GM13977 (cell line): Measurements from ENCODE around the gene WWP2.

ENCODE experiments used
- DNase-seq: peaks from one replicate; pipeline ENCODE4 v3.0.0; 2012; ENCODE audit warnings: low spot score
- in situ Hi-C: fragments of 300-500 bp; cut with MboI; formaldehyde crosslinking; loops from one replicate; pipeline ENCODE4 v1.12.0; 2022; ENCODE audit warnings: low sequenced_read_pairs, low pct_unique_long_range_greater_than_20kb, mixed read lengths, inconsistent platforms; ENCODE audit not compliant: unreplicated experiment
- TF ChIP-seq, protein P1 (sequence below): IDR thresholded peaks from 2 replicates; pipeline ENCODE4 v1.5.1; 2012; ENCODE audit warnings: mild to moderate bottlenecking, control low read depth; ENCODE audit not compliant: insufficient read depth; ENCODE audit errors: extremely low read depth, missing control alignments

Gene WWP2

DNA sequence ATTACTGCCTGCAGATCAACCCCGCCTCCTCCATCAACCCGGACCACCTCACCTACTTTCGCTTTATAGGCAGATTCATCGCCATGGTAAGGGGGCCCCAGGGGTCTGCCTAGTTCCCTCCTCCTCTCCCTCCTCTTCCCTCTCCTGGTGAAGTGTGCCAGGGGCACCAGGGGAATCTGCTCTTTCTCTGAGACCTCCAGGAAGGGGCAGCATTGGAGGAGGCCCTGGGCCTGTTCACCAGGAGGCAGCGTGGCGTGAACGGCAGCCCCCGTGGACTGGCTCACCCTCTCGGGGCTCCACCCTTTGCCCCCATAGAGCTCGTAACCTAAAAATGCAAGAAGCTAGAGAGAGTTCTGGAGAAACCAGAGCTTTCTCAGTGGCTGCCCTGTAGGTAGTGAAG lies 171.9 kb downstream of the WWP2 start:
- in situ Hi-C loops, result loop anchor here (5.0 kb wide), 1 partner anchor 142 kb away; no protein-coding TSS in a partner anchor
- TF ChIP-seq, protein P1, sequence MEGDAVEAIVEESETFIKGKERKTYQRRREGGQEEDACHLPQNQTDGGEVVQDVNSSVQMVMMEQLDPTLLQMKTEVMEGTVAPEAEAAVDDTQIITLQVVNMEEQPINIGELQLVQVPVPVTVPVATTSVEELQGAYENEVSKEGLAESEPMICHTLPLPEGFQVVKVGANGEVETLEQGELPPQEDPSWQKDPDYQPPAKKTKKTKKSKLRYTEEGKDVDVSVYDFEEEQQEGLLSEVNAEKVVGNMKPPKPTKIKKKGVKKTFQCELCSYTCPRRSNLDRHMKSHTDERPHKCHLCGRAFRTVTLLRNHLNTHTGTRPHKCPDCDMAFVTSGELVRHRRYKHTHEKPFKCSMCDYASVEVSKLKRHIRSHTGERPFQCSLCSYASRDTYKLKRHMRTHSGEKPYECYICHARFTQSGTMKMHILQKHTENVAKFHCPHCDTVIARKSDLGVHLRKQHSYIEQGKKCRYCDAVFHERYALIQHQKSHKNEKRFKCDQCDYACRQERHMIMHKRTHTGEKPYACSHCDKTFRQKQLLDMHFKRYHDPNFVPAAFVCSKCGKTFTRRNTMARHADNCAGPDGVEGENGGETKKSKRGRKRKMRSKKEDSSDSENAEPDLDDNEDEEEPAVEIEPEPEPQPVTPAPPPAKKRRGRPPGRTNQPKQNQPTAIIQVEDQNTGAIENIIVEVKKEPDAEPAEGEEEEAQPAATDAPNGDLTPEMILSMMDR, result no peak
- no peak for DNase-seq

DNA sequence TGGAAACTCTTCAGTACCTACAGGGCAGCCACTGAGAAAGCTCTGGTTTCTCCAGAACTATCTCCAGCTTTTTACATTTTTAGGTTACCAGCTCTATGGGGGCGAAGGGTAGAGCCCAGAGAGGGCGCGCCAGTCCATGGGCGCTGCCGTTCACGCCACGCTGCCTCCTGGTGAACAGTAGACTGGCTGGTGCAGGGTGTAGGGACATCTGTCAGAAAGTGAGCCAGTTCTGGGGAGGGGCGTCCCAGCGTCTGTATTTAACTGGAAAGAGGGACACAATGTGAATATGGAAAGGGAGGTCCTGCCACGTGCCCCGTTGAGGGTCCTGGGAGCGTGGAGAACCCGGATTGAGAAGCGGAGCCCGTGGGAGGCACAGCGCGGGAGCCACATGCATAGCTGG lies 172.6 kb downstream of the WWP2 start:
- in situ Hi-C loops, result loop anchor here (5.0 kb wide), 1 partner anchor 142 kb away; no protein-coding TSS in a partner anchor
- TF ChIP-seq, protein P1, result no peak
- DNase-seq, result no peak

DNA sequence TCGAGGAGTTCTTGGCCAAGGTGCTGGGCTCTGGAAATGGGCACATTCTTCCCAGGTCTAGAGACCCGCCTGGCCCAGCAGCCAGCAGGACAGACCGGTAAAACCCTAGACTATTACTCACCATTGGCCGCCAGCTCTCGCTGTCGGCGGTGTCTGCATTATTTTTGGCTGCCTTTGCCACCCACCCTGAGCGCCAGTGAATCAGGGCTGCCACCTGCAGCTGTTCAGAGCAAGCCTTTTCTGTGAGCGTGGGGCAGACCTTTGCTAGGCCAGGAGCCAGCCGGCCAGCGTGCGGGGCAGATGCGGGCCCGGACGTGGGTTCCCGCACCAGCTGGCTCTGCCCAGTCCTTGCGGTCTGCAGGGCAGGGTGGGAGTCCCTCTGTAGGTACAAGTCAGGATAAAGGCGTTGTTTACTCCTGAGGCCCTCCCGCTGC lies 173.2 kb downstream of the WWP2 start:
- TF ChIP-seq, protein P1, result no peak
- no peak for DNase-seq
- in situ Hi-C loops, result no loop called here

DNA sequence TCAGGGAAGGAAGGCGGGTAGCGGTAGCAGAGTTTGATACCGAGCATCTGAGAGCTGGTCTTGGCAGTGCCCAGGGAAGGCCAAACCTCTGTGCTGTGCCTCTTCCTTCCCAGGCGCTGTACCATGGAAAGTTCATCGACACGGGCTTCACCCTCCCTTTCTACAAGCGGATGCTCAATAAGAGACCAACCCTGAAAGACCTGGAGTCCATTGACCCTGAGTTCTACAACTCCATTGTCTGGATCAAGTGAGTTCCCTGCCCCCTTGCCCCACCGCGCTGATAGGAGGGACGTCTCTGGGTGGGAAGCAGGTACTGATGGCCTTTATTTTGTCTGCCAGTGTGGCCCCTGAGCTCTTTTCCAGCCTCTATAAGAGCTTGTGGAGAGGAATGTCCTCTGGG lies 173.6 kb downstream of the WWP2 start:
- TF ChIP-seq, protein P1, result no peak
- in situ Hi-C loops, result no loop called here
- DNase-seq, result no peak

DNA sequence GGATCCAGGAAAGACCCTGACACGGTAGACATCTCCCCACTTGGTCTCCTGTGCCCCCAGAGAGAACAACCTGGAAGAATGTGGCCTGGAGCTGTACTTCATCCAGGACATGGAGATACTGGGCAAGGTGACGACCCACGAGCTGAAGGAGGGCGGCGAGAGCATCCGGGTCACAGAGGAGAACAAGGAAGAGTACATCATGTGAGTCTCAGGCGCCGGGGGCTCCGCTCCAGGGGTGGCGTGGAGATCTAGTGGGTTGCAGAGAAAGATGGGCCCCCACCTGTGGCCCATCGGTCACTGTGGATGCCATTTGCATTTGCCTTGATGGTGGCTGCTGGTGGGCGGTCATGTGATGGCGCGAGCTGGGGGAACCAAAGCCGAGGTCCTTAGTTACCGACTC lies 174.1 kb downstream of the WWP2 start:
- no peak for DNase-seq
- TF ChIP-seq, protein P1, result no peak
- in situ Hi-C loops, result no loop called here

DNA sequence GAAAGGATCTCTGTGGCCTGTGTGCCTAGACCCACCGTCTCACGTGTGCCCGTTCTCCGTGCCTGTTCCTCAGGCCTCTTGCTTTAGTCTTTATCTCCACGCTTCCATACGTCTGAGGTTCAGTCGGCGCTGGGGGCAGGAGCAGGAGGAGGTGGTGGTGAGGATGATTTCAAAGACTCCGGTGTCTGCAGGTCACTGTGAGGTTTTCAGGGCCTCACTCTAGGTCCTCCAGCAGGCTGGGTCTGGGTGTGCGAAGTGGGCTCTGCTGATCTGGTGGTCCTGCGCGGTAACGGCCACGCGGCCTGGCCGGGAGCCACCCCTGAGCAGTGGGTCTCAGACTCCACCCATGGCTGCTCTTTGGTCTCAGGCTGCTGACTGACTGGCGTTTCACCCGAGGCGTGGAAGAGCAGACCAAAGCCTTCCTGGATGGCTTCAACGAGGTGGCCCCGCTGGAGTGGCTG lies 174.6 kb downstream of the WWP2 start:
- no peak for DNase-seq
- in situ Hi-C loops, result no loop called here
- TF ChIP-seq, protein P1, result no peak
